Stimulated activated CD8-positive, alpha-beta memory T cell treated with anti-CD3 and anti-CD28 coated beads, Interleukin-15, amount 100 ng/mL, for 24 hours (primary cell): Measurements from ENCODE around the gene SLC7A4.
"Not testable (repeated sequence)": the region's sequence is repeated elsewhere in the genome, so short reads cannot be mapped to it uniquely, and the experiment has no call there.

ENCODE experiments used
- DNase-seq: peaks from one replicate; pipeline ENCODE4 v3.0.0-alpha.2; 2020; ENCODE audit warnings: low read depth

SLC7A4 gene

GRCh38 chr22:21032037-21032867 is at the start of gene SLC7A4:
TSS of gene SLC7A4 (minus strand) at chr22:21032561. CDS start at chr22:21031812, 749 bp downstream.
- DNase-seq = no peak

- no peak for DNase-seq
Measured at GRCh38 chr22:21080435-21081137, 48.2 kb upstream of the SLC7A4 start.

GRCh38 chr22:21079493-21079892 is 47.1 kb upstream of the SLC7A4 start:
- no peak for DNase-seq

- DNase-seq = no peak
Measured at GRCh38 chr22:21078916-21079315, 46.6 kb upstream of the SLC7A4 start.

- DNase-seq = no peak
Measured at GRCh38 chr22:21077884-21078508, 45.6 kb upstream of the SLC7A4 start.

GRCh38 chr22:21076912-21077625 is 44.7 kb upstream of the SLC7A4 start:
- no peak for DNase-seq

GRCh38 chr22:21075516-21076138 is 43.3 kb upstream of the SLC7A4 start:
- no peak for DNase-seq

GRCh38 chr22:21074102-21074715 is 41.8 kb upstream of the SLC7A4 start:
- DNase-seq = no peak

GRCh38 chr22:21073482-21073881 is 41.1 kb upstream of the SLC7A4 start:
- no peak for DNase-seq

- DNase-seq = no peak
Measured at GRCh38 chr22:21073023-21073422, 40.7 kb upstream of the SLC7A4 start.

- DNase-seq = not testable (repeated sequence)
Measured at GRCh38 chr22:21071796-21072195, 39.4 kb upstream of the SLC7A4 start.

GRCh38 chr22:21070690-21071615 is 38.6 kb upstream of the SLC7A4 start:
- DNase-seq = no peak

GRCh38 chr22:21069375-21069774 is 37.0 kb upstream of the SLC7A4 start:
- no peak for DNase-seq

- no peak for DNase-seq
Measured at GRCh38 chr22:21068681-21069276, 36.4 kb upstream of the SLC7A4 start.

- DNase-seq = no peak
Measured at GRCh38 chr22:21067901-21068680, 35.7 kb upstream of the SLC7A4 start.

- no peak for DNase-seq
Measured at GRCh38 chr22:21067075-21067900, 34.9 kb upstream of the SLC7A4 start.

GRCh38 chr22:21064917-21065864 is 32.8 kb upstream of the SLC7A4 start:
- no peak for DNase-seq
